ENCODE data around the gene ATP6V1G2. TPM values are rescaled to one million over a fixed set of nuclear protein-coding genes. Genes with fewer than 3 reads are reported as not detected.

The ATP6V1G2 gene
- total and polyA plus RNA-seq, 2 experiments from 2014 or later: 2.4 to 2.7 TPM

DNA sequence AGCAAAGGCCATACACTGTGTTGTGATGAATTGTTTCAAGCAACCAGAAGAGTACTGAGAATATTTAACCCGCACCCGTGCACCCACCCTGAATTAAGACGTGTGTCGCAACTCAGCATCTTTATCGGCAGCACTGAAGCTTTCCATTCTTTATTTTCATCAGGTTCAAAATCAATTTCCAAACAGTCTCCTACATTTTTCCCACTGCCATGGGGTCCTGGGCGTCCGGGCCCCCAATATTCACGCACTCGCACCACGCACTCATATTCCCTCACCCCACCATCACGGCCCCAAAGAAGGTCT, 34.0 kb upstream of the ATP6V1G2 start:
- no peaks in the 10 kb centered on the region for H3K36me3 Mint-ChIP-seq (ENCODE audit: low read depth)
- Histone ChIP-seq H3K4me3 (peak overlapping the region; percentile 95), H3K27me3 (ENCODE audit: insufficient read depth) (peaks cover 20% of the 10 kb centered on the region), H2AFZ (peak overlapping the region; percentile 99), H3K4me1 (ENCODE audit: insufficient read depth) (peaks cover 4% of the 10 kb centered on the region; the same call in 1 of the 2 replicates), H4K20me1 (replicated peaks; ENCODE audit: insufficient read depth) (no peaks in the 10 kb centered on the region), H3F3A (replicated peaks; ENCODE audit: low read depth) (no peaks in the 10 kb centered on the region), H3K36me3 (ENCODE audit: insufficient read depth) (no peaks in the 10 kb centered on the region), H3K79me2 (replicated peaks; ENCODE audit: insufficient read depth) (no peaks in the 10 kb centered on the region), H3K4me2 (peak overlapping the region; percentile 96), H3K27ac (ENCODE audit: low read depth) (no peak overlapping the region), H3K9me2 (ENCODE audit: insufficient read depth) (no peaks in the 10 kb centered on the region)
- no peak for TF ChIP-seq POLR2AphosphoS5 (IDR thresholded peaks at IDR 0.05; ENCODE audit: low read depth)
- TF ChIP-seq, protein P1, sequence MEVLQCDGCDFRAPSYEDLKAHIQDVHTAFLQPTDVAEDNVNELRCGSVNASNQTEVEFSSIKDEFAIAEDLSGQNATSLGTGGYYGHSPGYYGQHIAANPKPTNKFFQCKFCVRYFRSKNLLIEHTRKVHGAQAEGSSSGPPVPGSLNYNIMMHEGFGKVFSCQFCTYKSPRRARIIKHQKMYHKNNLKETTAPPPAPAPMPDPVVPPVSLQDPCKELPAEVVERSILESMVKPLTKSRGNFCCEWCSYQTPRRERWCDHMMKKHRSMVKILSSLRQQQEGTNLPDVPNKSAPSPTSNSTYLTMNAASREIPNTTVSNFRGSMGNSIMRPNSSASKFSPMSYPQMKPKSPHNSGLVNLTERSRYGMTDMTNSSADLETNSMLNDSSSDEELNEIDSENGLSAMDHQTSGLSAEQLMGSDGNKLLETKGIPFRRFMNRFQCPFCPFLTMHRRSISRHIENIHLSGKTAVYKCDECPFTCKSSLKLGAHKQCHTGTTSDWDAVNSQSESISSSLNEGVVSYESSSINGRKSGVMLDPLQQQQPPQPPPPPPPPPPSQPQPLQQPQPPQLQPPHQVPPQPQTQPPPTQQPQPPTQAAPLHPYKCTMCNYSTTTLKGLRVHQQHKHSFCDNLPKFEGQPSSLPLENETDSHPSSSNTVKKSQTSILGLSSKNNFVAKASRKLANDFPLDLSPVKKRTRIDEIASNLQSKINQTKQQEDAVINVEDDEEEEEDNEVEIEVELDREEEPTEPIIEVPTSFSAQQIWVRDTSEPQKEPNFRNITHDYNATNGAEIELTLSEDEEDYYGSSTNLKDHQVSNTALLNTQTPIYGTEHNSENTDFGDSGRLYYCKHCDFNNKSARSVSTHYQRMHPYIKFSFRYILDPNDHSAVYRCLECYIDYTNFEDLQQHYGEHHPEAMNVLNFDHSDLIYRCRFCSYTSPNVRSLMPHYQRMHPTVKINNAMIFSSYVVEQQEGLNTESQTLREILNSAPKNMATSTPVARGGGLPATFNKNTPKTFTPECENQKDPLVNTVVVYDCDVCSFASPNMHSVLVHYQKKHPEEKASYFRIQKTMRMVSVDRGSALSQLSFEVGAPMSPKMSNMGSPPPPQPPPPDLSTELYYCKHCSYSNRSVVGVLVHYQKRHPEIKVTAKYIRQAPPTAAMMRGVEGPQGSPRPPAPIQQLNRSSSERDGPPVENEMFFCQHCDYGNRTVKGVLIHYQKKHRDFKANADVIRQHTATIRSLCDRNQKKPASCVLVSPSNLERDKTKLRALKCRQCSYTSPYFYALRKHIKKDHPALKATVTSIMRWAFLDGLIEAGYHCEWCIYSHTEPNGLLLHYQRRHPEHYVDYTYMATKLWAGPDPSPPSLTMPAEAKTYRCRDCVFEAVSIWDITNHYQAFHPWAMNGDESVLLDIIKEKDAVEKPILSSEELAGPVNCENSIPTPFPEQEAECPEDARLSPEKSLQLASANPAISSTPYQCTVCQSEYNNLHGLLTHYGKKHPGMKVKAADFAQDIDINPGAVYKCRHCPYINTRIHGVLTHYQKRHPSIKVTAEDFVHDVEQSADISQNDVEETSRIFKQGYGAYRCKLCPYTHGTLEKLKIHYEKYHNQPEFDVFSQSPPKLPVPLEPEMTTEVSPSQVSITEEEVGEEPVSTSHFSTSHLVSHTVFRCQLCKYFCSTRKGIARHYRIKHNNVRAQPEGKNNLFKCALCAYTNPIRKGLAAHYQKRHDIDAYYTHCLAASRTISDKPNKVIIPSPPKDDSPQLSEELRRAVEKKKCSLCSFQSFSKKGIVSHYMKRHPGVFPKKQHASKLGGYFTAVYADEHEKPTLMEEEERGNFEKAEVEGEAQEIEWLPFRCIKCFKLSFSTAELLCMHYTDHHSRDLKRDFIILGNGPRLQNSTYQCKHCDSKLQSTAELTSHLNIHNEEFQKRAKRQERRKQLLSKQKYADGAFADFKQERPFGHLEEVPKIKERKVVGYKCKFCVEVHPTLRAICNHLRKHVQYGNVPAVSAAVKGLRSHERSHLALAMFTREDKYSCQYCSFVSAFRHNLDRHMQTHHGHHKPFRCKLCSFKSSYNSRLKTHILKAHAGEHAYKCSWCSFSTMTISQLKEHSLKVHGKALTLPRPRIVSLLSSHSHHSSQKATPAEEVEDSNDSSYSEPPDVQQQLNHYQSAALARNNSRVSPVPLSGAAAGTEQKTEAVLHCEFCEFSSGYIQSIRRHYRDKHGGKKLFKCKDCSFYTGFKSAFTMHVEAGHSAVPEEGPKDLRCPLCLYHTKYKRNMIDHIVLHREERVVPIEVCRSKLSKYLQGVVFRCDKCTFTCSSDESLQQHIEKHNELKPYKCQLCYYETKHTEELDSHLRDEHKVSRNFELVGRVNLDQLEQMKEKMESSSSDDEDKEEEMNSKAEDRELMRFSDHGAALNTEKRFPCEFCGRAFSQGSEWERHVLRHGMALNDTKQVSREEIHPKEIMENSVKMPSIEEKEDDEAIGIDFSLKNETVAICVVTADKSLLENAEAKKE (CRISPR knock-in tag; IDR thresholded peaks at IDR 0.05): no peak
- TF ChIP-seq CREB1 (CRISPR knock-in tag; IDR thresholded peaks at IDR 0.05; ENCODE audit: low read depth): no peak
- TF ChIP-seq JUNB (IDR thresholded peaks at IDR 0.05; ENCODE audit: unreplicated experiment): no peak
- TF ChIP-seq NANOG (IDR thresholded peaks at IDR 0.05; ENCODE audit: borderline replicate concordance): no peak
- TF ChIP-seq EZH2 (IDR thresholded peaks at IDR 0.05; ENCODE audit: low read depth, unreplicated experiment): no peak
- TF ChIP-seq ZNF331 (CRISPR knock-in tag; IDR thresholded peaks at IDR 0.05; ENCODE audit: low read depth): no peak
- peaks cover 3% of the 10 kb centered on the region; the same call in 2 of the 3 replicates for H3K9me3 Mint-ChIP-seq
- H3K4me1 Mint-ChIP-seq: peaks cover 21% of the 10 kb centered on the region
- H3K27me3 Mint-ChIP-seq (ENCODE audit: insufficient read depth, low read depth, poor library complexity): peaks cover 36% of the 10 kb centered on the region
- H3K27ac Mint-ChIP-seq: no peak overlapping the region
- ATAC-seq (no peak), DNase-seq (ENCODE audit: low spot score) (no peak)
- peak overlapping the region; percentile 95 for H3K4me3 Mint-ChIP-seq

Measured in GM23338 (cell line).